ENCODE measurements around the gene PTPN5.

The PTPN5 gene

GRCh38 chr11:18730020-18730419 lies 61.6 kb downstream of the PTPN5 start:
- no CpG with 5 or more reads among the region's 9 CpGs for WGBS (ENCODE audit: extremely low coverage, insufficient coverage, insufficient read length)
- H3K14ac ChIP-seq (ENCODE audit: low read length) = no peak overlapping the region

GRCh38 chr11:18729426-18729825 lies 62.2 kb downstream of the PTPN5 start:
- no peak overlapping the region for H3K23ac ChIP-seq (ENCODE audit: low read length)
- no peaks in the 10 kb centered on the region for H3K79me1 ChIP-seq (ENCODE audit: low read length)
- no peak overlapping the region for H4K91ac ChIP-seq (ENCODE audit: low read depth, low read length)
- H3K27me3 ChIP-seq (ENCODE audit: insufficient read depth, low read length) = no peaks in the 10 kb centered on the region
- H3K18ac ChIP-seq (ENCODE audit: low read length) = no peak overlapping the region
- no peak for DNase-seq
- no peak overlapping the region for H3K14ac ChIP-seq (ENCODE audit: low read length)
- no peak overlapping the region for H3K9ac ChIP-seq (ENCODE audit: low read length)
- no peak overlapping the region for H4K8ac ChIP-seq (ENCODE audit: low read depth, low read length)
- no peaks in the 10 kb centered on the region for H3K9me3 ChIP-seq (ENCODE audit: insufficient read depth, low read depth, low read length)
- H3K27ac ChIP-seq (ENCODE audit: low read depth, low read length) = no peak overlapping the region
- H2BK5ac ChIP-seq (ENCODE audit: low read depth, low read length, poor library complexity) = no peak overlapping the region
- no peak overlapping the region for H2BK12ac ChIP-seq (ENCODE audit: low read length)
- H4K12ac ChIP-seq (ENCODE audit: low read depth, low read length) = no peak overlapping the region
- no peak overlapping the region for H2AFZ ChIP-seq (ENCODE audit: insufficient read depth, low read length, poor library complexity)
- H3K79me2 ChIP-seq (ENCODE audit: control insufficient read depth, insufficient read depth, low read length, poor library complexity) = no peaks in the 10 kb centered on the region
- no peaks in the 10 kb centered on the region for H3K4me1 ChIP-seq (ENCODE audit: control insufficient read depth in 1 of 2, insufficient read depth in 2 of 2, low read length in 2 of 2)
- no peak overlapping the region for H3K4me2 ChIP-seq (ENCODE audit: low read length)
- no peak overlapping the region for H3K4ac ChIP-seq (ENCODE audit: low read depth, low read length)
- no peaks in the 10 kb centered on the region for H3K36me3 ChIP-seq (ENCODE audit: control insufficient read depth in 1 of 2, insufficient read depth in 2 of 2, low read length in 2 of 2)
- no CpG with 5 or more reads among the region's 16 CpGs for WGBS (ENCODE audit: extremely low coverage, insufficient coverage, insufficient read length)
- no peak overlapping the region for H3K4me3 ChIP-seq (ENCODE audit: low read depth, low read length)
- no peak overlapping the region for H2BK120ac ChIP-seq (ENCODE audit: insufficient read depth, low read length, poor library complexity)
- no peak overlapping the region for H2AK5ac ChIP-seq (ENCODE audit: low read length)

More at GRCh38 chr11:18730020-18730419, 61.6 kb downstream of the PTPN5 start:
- no peak overlapping the region for H3K4ac ChIP-seq (ENCODE audit: low read depth, low read length)
- no peak overlapping the region for H3K23ac ChIP-seq (ENCODE audit: low read length)
- H2BK120ac ChIP-seq (ENCODE audit: insufficient read depth, low read length, poor library complexity) = no peak overlapping the region
- H4K91ac ChIP-seq (ENCODE audit: low read depth, low read length) = no peak overlapping the region
- no peak overlapping the region for H2BK12ac ChIP-seq (ENCODE audit: low read length)
- H2AFZ ChIP-seq (ENCODE audit: insufficient read depth, low read length, poor library complexity) = no peak overlapping the region
- no peak overlapping the region for H3K4me2 ChIP-seq (ENCODE audit: low read length)
- no peak overlapping the region for H2AK5ac ChIP-seq (ENCODE audit: low read length)
- no peak overlapping the region for H3K27ac ChIP-seq (ENCODE audit: low read depth, low read length)
- no peak overlapping the region for H4K12ac ChIP-seq (ENCODE audit: low read depth, low read length)
- no peak overlapping the region for H4K8ac ChIP-seq (ENCODE audit: low read depth, low read length)
- no peaks in the 10 kb centered on the region for H3K79me1 ChIP-seq (ENCODE audit: low read length)
- no peak overlapping the region for H2BK5ac ChIP-seq (ENCODE audit: low read depth, low read length, poor library complexity)
- no peak for DNase-seq
- no peaks in the 10 kb centered on the region for H3K79me2 ChIP-seq (ENCODE audit: control insufficient read depth, insufficient read depth, low read length, poor library complexity)
- H3K36me3 ChIP-seq (ENCODE audit: control insufficient read depth in 1 of 2, insufficient read depth in 2 of 2, low read length in 2 of 2) = no peaks in the 10 kb centered on the region
- H3K9me3 ChIP-seq (ENCODE audit: insufficient read depth, low read depth, low read length) = no peaks in the 10 kb centered on the region
- no peaks in the 10 kb centered on the region for H3K4me1 ChIP-seq (ENCODE audit: control insufficient read depth in 1 of 2, insufficient read depth in 2 of 2, low read length in 2 of 2)
- no peak overlapping the region for H3K18ac ChIP-seq (ENCODE audit: low read length)
- no peak overlapping the region for H3K4me3 ChIP-seq (ENCODE audit: low read depth, low read length)
- H3K9ac ChIP-seq (ENCODE audit: low read length) = no peak overlapping the region
- no peaks in the 10 kb centered on the region for H3K27me3 ChIP-seq (ENCODE audit: insufficient read depth, low read length)

- H2AK5ac ChIP-seq (ENCODE audit: low read length) = no peak overlapping the region
- no peaks in the 10 kb centered on the region for H3K79me1 ChIP-seq (ENCODE audit: low read length)
- no peak overlapping the region for H2BK120ac ChIP-seq (ENCODE audit: insufficient read depth, low read length, poor library complexity)
- H3K9ac ChIP-seq (ENCODE audit: low read length) = no peak overlapping the region
- H2AFZ ChIP-seq (ENCODE audit: insufficient read depth, low read length, poor library complexity) = no peak overlapping the region
- H3K27me3 ChIP-seq (ENCODE audit: insufficient read depth, low read length) = no peaks in the 10 kb centered on the region
- DNase-seq = no peak
- H4K91ac ChIP-seq (ENCODE audit: low read depth, low read length) = no peak overlapping the region
- no peak overlapping the region for H4K8ac ChIP-seq (ENCODE audit: low read depth, low read length)
- H3K9me3 ChIP-seq (ENCODE audit: insufficient read depth, low read depth, low read length) = no peaks in the 10 kb centered on the region
- H2BK12ac ChIP-seq (ENCODE audit: low read length) = no peak overlapping the region
- no peak overlapping the region for H4K12ac ChIP-seq (ENCODE audit: low read depth, low read length)
- H3K4me3 ChIP-seq (ENCODE audit: low read depth, low read length) = no peak overlapping the region
- no peak overlapping the region for H3K27ac ChIP-seq (ENCODE audit: low read depth, low read length)
- no CpG with 5 or more reads among the region's 13 CpGs for WGBS (ENCODE audit: extremely low coverage, insufficient coverage, insufficient read length)
- H3K18ac ChIP-seq (ENCODE audit: low read length) = no peak overlapping the region
- no peak overlapping the region for H3K14ac ChIP-seq (ENCODE audit: low read length)
- no peak overlapping the region for H2BK5ac ChIP-seq (ENCODE audit: low read depth, low read length, poor library complexity)
- no peaks in the 10 kb centered on the region for H3K4me1 ChIP-seq (ENCODE audit: control insufficient read depth in 1 of 2, insufficient read depth in 2 of 2, low read length in 2 of 2)
- H3K4me2 ChIP-seq (ENCODE audit: low read length) = no peak overlapping the region
- no peaks in the 10 kb centered on the region for H3K36me3 ChIP-seq (ENCODE audit: control insufficient read depth in 1 of 2, insufficient read depth in 2 of 2, low read length in 2 of 2)
- no peak overlapping the region for H3K23ac ChIP-seq (ENCODE audit: low read length)
- no peaks in the 10 kb centered on the region for H3K79me2 ChIP-seq (ENCODE audit: control insufficient read depth, insufficient read depth, low read length, poor library complexity)
- no peak overlapping the region for H3K4ac ChIP-seq (ENCODE audit: low read depth, low read length)
Observed at GRCh38 chr11:18728658-18729057, 62.9 kb downstream of the PTPN5 start.

GRCh38 chr11:18727479-18728236 lies 63.9 kb downstream of the PTPN5 start:
- H3K4ac ChIP-seq (ENCODE audit: low read depth, low read length) = no peak overlapping the region
- H3K27ac ChIP-seq (ENCODE audit: low read depth, low read length) = no peak overlapping the region
- H3K27me3 ChIP-seq (ENCODE audit: insufficient read depth, low read length) = no peaks in the 10 kb centered on the region
- no peaks in the 10 kb centered on the region for H3K4me1 ChIP-seq (ENCODE audit: control insufficient read depth in 1 of 2, insufficient read depth in 2 of 2, low read length in 2 of 2)
- no peak overlapping the region for H4K12ac ChIP-seq (ENCODE audit: low read depth, low read length)
- no peaks in the 10 kb centered on the region for H3K9me3 ChIP-seq (ENCODE audit: insufficient read depth, low read depth, low read length)
- H2BK12ac ChIP-seq (ENCODE audit: low read length) = no peak overlapping the region
- no peak overlapping the region for H3K4me2 ChIP-seq (ENCODE audit: low read length)
- no peaks in the 10 kb centered on the region for H3K79me1 ChIP-seq (ENCODE audit: low read length)
- H2BK5ac ChIP-seq (ENCODE audit: low read depth, low read length, poor library complexity) = no peak overlapping the region
- DNase-seq = peak in 1 of 2 donors; percentile 62
- no CpG with 5 or more reads among the region's 10 CpGs for WGBS (ENCODE audit: extremely low coverage, insufficient coverage, insufficient read length)
- no peaks in the 10 kb centered on the region for H3K79me2 ChIP-seq (ENCODE audit: control insufficient read depth, insufficient read depth, low read length, poor library complexity)
- H3K36me3 ChIP-seq (ENCODE audit: control insufficient read depth in 1 of 2, insufficient read depth in 2 of 2, low read length in 2 of 2) = no peaks in the 10 kb centered on the region
- H3K23ac ChIP-seq (ENCODE audit: low read length) = no peak overlapping the region
- H2AFZ ChIP-seq (ENCODE audit: insufficient read depth, low read length, poor library complexity) = no peak overlapping the region
- no peak overlapping the region for H4K91ac ChIP-seq (ENCODE audit: low read depth, low read length)
- no peak overlapping the region for H3K14ac ChIP-seq (ENCODE audit: low read length)
- no peak overlapping the region for H4K8ac ChIP-seq (ENCODE audit: low read depth, low read length)
- H3K9ac ChIP-seq (ENCODE audit: low read length) = no peak overlapping the region
- H3K18ac ChIP-seq (ENCODE audit: low read length) = no peak overlapping the region
- no peak overlapping the region for H2AK5ac ChIP-seq (ENCODE audit: low read length)
- H2BK120ac ChIP-seq (ENCODE audit: insufficient read depth, low read length, poor library complexity) = no peak overlapping the region
- no peak overlapping the region for H3K4me3 ChIP-seq (ENCODE audit: low read depth, low read length)
